Activated CD4-positive, alpha-beta T cell treated with anti-CD3 and anti-CD28 coated beads, Interleukin-2, amount 50 U/mL, for 24 hours (primary cell): ENCODE measurements around the gene ARMH1.
"Not testable (repeated sequence)": the region's sequence is repeated elsewhere in the genome, so short reads cannot be mapped to it uniquely, and the experiment has no call there.

Source experiments
- DNase-seq, 2 donors: peaks; one replicate each; pipeline ENCODE4 v3.0.0-alpha.2; 2020; ENCODE audit warnings: low read depth in 1 of 2, low spot score in 1 of 2

ARMH1 gene

GRCh38 chr1:44721485-44722361, 47.2 kb downstream of the ARMH1 start:
- DNase-seq = peak in 1 of 2 donors; percentile 88

- no peak for DNase-seq
Measured at GRCh38 chr1:44723064-44723463, 48.5 kb downstream of the ARMH1 start.

- DNase-seq = no peak
Measured at GRCh38 chr1:44723496-44724295, 49.2 kb downstream of the ARMH1 start.

- no peak for DNase-seq
Measured at GRCh38 chr1:44724296-44724954, 49.9 kb downstream of the ARMH1 start.

GRCh38 chr1:44724955-44725698, 50.6 kb downstream of the ARMH1 start:
- no peak for DNase-seq

GRCh38 chr1:44730741-44731512, 56.4 kb downstream of the ARMH1 start, which contains the start of gene RNU5D-1:
RNU5D-1 (minus strand) TSS chr1:44731170.
- DNase-seq = peak; percentile 91 to 93

- DNase-seq = no peak
Measured at GRCh38 chr1:44733365-44733764, 58.9 kb downstream of the ARMH1 start.

- DNase-seq = no peak
Measured at GRCh38 chr1:44733784-44734183, 59.3 kb downstream of the ARMH1 start.

- no peak for DNase-seq
Measured at GRCh38 chr1:44735992-44736391, 61.5 kb downstream of the ARMH1 start.

- DNase-seq = not testable (repeated sequence)
Measured at GRCh38 chr1:44738953-44739306, 64.4 kb downstream of the ARMH1 start.

GRCh38 chr1:44739307-44740178, 65.0 kb downstream of the ARMH1 start, which contains the start of gene KIF2C:
KIF2C (plus strand) TSS chr1:44739837; CDS start chr1:44739933, 96 bp downstream.
- DNase-seq = peak; percentile 94 to 95

- no peak for DNase-seq
Measured at GRCh38 chr1:44740179-44740617, 65.7 kb downstream of the ARMH1 start.

GRCh38 chr1:44743211-44743610, 68.7 kb downstream of the ARMH1 start:
- DNase-seq = no peak

GRCh38 chr1:44747878-44748277, 73.4 kb downstream of the ARMH1 start:
- no peak for DNase-seq

- DNase-seq = no peak
Measured at GRCh38 chr1:44757420-44757819, 82.9 kb downstream of the ARMH1 start.

GRCh38 chr1:44759077-44759476, 84.6 kb downstream of the ARMH1 start:
- DNase-seq = no peak

GRCh38 chr1:44760876-44761275, 86.4 kb downstream of the ARMH1 start:
- no peak for DNase-seq

GRCh38 chr1:44766421-44766820, 91.9 kb downstream of the ARMH1 start:
- DNase-seq = not testable (repeated sequence)
